Astrocyte (in vitro differentiated cells and primary cell): ENCODE data around the gene DNPEP. TPM values are rescaled to one million over a fixed set of nuclear protein-coding genes. Genes with fewer than 3 reads are reported as not detected.

Experiments used
- DNase-seq: peaks from one replicate; pipeline ENCODE4 v3.0.0-alpha.2; 2010; ENCODE audit warnings: low read depth
- FAIRE-seq: peaks from 2 replicates; lab custom pipeline; 2011; peaks lifted over from hg19 to GRCh38; lab: Jason Lieb, UNC
- H2AFZ ChIP-seq: 2 replicates; pipeline ENCODE4 v1.6.0; 2012; ENCODE audit warnings: low read depth, low read length, inconsistent platforms
- H3K27ac ChIP-seq: 2 replicates; pipeline ENCODE4 v1.5.1; 2011; ENCODE audit warnings: low read depth, low read length, inconsistent platforms
- H3K27me3 ChIP-seq: 2 replicates; pipeline ENCODE4 v1.6.0; 2011; ENCODE audit warnings: low read length, inconsistent platforms; ENCODE audit not compliant: insufficient read depth
- H3K36me3 ChIP-seq: 2 replicates; pipeline ENCODE4 v1.5.1; 2011; ENCODE audit warnings: low read length, inconsistent platforms; ENCODE audit not compliant: insufficient read depth
- H3K4me1 ChIP-seq: 2 replicates; pipeline ENCODE4 v1.5.1; 2011; ENCODE audit warnings: low read length, inconsistent platforms; ENCODE audit not compliant: insufficient read depth
- H3K4me2 ChIP-seq: 2 replicates; pipeline ENCODE4 v1.6.0; 2012; ENCODE audit warnings: low read length, inconsistent platforms
- H3K4me3 ChIP-seq: 2 replicates; pipeline ENCODE4 v1.5.1; 2011; ENCODE audit warnings: low read depth, mild to moderate bottlenecking, low read length, inconsistent platforms; ENCODE audit not compliant: insufficient read depth
- H3K79me2 ChIP-seq: 2 replicates; pipeline ENCODE4 v1.6.0; 2012; ENCODE audit warnings: mild to moderate bottlenecking, low read length, inconsistent platforms; ENCODE audit not compliant: insufficient read depth
- H3K9ac ChIP-seq: 2 replicates; pipeline ENCODE4 v1.6.0; 2012; ENCODE audit warnings: mild to moderate bottlenecking, low read length, inconsistent platforms
- H3K9me3 ChIP-seq: 2 replicates; pipeline ENCODE4 v1.5.1; 2012; ENCODE audit warnings: low read depth, mild to moderate bottlenecking, low read length, inconsistent platforms; ENCODE audit not compliant: insufficient read depth
- H4K20me1 ChIP-seq: 2 replicates; pipeline ENCODE4 v1.6.0; 2012; ENCODE audit warnings: low read length, inconsistent platforms; ENCODE audit not compliant: insufficient read depth
- H3K27ac Mint-ChIP-seq: one replicate; pipeline ENCODE4 v1.8.0; 2021; ENCODE audit warnings: mild to moderate bottlenecking, mixed read lengths; ENCODE audit not compliant: unreplicated experiment
- H3K27me3 Mint-ChIP-seq: one replicate; pipeline ENCODE4 v1.8.0; 2021; ENCODE audit warnings: low read depth, mixed read lengths; ENCODE audit not compliant: unreplicated experiment
- H3K36me3 Mint-ChIP-seq: one replicate; pipeline ENCODE4 v1.8.0; 2021; ENCODE audit warnings: low read depth, mixed read lengths; ENCODE audit not compliant: unreplicated experiment
- H3K4me1 Mint-ChIP-seq: one replicate; pipeline ENCODE4 v1.8.0; 2021; ENCODE audit warnings: low read depth, mixed read lengths; ENCODE audit not compliant: unreplicated experiment
- H3K4me3 Mint-ChIP-seq: one replicate; pipeline ENCODE4 v1.8.0; 2021; ENCODE audit warnings: mild to moderate bottlenecking, moderate library complexity, mixed read lengths; ENCODE audit not compliant: unreplicated experiment
- H3K9me3 Mint-ChIP-seq: one replicate; pipeline ENCODE4 v1.8.0; 2021; ENCODE audit warnings: mild to moderate bottlenecking, mixed read lengths; ENCODE audit not compliant: unreplicated experiment
- EZH2 ChIP-seq: IDR thresholded peaks from 2 replicates; pipeline ENCODE4 v1.6.1; 2012; ENCODE audit warnings: mild to moderate bottlenecking, low read length, inconsistent platforms; ENCODE audit not compliant: insufficient read depth
- total RNA-seq: library from RNA; stranded (reverse); gene quantifications from 2 replicates; pipeline ENCODE4 v1.2.1, GENCODE V29; 2021
- TF ChIP-seq, protein P1 (sequence below): IDR thresholded peaks from 2 replicates; pipeline ENCODE4 v1.5.1; 2011; ENCODE audit warnings: low read depth, mild to moderate bottlenecking, inconsistent platforms, low read length, moderate library complexity; ENCODE audit not compliant: insufficient read depth

DNPEP gene
- total RNA-seq, 1 donor from 2014 or later, result 53.9 TPM

DNA sequence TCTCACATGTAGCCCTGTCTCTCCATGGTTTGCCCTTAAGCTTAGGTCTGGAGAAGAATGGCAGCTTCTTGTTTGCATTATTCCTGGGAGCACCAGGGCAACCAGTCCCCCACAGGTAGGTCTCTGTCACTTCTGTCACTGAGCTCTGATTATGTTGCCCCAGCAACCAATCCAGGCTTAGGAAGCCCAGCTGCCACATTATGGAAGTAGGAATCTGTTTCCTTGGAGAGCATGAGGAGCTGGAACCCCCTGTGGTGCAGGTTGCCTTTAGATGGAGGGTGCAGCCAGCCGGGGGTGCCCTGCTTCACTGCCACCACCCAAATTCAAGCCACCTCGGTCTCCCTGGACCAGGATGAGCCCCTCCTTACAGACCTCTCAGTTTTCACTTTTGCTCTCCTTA, 60.0 kb downstream of the DNPEP start:
- no peak overlapping the region for H2AFZ ChIP-seq
- FAIRE-seq (no peak), DNase-seq (no peak)
- H3K9ac ChIP-seq, result no peak overlapping the region
- no peak overlapping the region for H3K4me3 ChIP-seq
- H3K4me1 Mint-ChIP-seq, result no peaks in the 10 kb centered on the region
- H3K9me3 Mint-ChIP-seq, result peaks cover 6% of the 10 kb centered on the region
- H3K27ac Mint-ChIP-seq, result no peak overlapping the region
- TF ChIP-seq EZH2, result no peak
- TF ChIP-seq, protein P1, sequence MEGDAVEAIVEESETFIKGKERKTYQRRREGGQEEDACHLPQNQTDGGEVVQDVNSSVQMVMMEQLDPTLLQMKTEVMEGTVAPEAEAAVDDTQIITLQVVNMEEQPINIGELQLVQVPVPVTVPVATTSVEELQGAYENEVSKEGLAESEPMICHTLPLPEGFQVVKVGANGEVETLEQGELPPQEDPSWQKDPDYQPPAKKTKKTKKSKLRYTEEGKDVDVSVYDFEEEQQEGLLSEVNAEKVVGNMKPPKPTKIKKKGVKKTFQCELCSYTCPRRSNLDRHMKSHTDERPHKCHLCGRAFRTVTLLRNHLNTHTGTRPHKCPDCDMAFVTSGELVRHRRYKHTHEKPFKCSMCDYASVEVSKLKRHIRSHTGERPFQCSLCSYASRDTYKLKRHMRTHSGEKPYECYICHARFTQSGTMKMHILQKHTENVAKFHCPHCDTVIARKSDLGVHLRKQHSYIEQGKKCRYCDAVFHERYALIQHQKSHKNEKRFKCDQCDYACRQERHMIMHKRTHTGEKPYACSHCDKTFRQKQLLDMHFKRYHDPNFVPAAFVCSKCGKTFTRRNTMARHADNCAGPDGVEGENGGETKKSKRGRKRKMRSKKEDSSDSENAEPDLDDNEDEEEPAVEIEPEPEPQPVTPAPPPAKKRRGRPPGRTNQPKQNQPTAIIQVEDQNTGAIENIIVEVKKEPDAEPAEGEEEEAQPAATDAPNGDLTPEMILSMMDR, result no peak
- H3K4me2 ChIP-seq, result no peak overlapping the region
- no peaks in the 10 kb centered on the region for H3K4me1 ChIP-seq
- H3K27me3 ChIP-seq, result peaks cover 78% of the 10 kb centered on the region
- H3K27me3 Mint-ChIP-seq, result peaks cover 94% of the 10 kb centered on the region
- H3K4me3 Mint-ChIP-seq, result no peak overlapping the region
- H3K79me2 ChIP-seq, result no peaks in the 10 kb centered on the region
- no peaks in the 10 kb centered on the region for H4K20me1 ChIP-seq
- H3K36me3 ChIP-seq, result no peaks in the 10 kb centered on the region
- peaks cover 6% of the 10 kb centered on the region for H3K36me3 Mint-ChIP-seq
- no peak overlapping the region for H3K27ac ChIP-seq
- H3K9me3 ChIP-seq, result no peaks in the 10 kb centered on the region

DNA sequence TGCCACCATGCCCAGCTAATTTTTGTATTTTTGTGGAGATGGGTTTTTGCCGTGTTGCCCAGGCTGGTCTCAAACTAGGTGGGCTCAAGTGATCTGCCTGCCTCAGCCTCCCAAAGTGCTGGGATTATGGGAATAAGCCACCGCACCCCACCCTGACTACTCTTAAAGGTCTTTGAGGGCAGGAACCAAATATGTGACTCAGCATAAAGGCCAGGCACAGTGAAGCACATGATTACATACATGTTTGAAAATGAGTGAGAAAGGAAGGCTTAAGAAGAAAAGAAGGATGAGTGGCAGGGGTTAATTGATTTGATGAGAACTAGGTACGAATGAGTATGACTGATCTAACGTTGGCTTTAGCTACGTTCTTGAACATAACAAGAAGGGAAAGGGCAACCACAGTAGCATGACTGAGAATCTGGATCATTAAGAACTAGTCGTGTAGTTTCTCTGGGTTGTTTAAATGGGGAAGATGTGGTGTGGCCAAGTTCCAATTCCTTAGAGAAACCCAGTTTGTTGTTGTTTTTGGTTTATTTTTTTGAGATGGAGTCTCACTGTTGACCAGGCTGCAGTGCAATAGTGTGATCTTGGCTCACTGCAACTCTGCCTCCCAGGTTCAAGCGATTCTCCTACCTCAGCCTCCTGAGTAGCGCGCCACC, 61.9 kb downstream of the DNPEP start:
- peaks cover 66% of the 10 kb centered on the region for H3K27me3 ChIP-seq
- peaks cover 4% of the 10 kb centered on the region for H3K9me3 Mint-ChIP-seq
- H2AFZ ChIP-seq, result no peak overlapping the region
- H3K27ac Mint-ChIP-seq, result no peak overlapping the region
- no peaks in the 10 kb centered on the region for H3K79me2 ChIP-seq
- H3K4me2 ChIP-seq, result no peak overlapping the region
- DNase-seq (no peak), FAIRE-seq (no peak)
- H3K36me3 ChIP-seq, result no peaks in the 10 kb centered on the region
- H3K4me1 Mint-ChIP-seq, result no peaks in the 10 kb centered on the region
- H3K9me3 ChIP-seq, result no peaks in the 10 kb centered on the region
- no peaks in the 10 kb centered on the region for H4K20me1 ChIP-seq
- H3K36me3 Mint-ChIP-seq, result peaks cover 4% of the 10 kb centered on the region
- H3K9ac ChIP-seq, result no peak overlapping the region
- H3K27ac ChIP-seq, result no peak overlapping the region
- H3K4me1 ChIP-seq, result no peaks in the 10 kb centered on the region
- no peak overlapping the region for H3K4me3 ChIP-seq
- peaks cover 89% of the 10 kb centered on the region for H3K27me3 Mint-ChIP-seq
- peak overlapping the region; percentile 6 for H3K4me3 Mint-ChIP-seq
- no peak for TF ChIP-seq EZH2
- TF ChIP-seq, protein P1, result no peak

DNA sequence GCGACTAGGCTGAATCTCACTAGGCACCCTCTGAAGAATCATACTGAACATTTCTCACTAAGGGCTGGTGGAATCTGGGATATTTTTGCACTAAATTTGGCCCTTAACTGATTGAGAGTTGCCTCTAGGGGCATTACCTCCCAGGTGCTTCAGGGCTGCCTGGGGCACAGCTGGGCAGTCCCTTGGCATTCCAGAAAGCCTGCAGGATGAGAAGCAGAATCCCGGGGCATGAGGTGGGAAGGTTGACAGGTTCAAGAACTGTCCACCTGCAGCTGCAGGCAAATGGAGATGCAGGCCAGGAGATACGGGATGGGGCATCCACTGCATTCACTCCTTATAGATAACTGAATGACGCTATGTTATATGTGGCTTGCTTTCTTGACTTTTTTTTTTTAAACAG, 62.6 kb downstream of the DNPEP start:
- no peaks in the 10 kb centered on the region for H3K9me3 ChIP-seq
- DNase-seq (no peak), FAIRE-seq (no peak)
- H3K36me3 Mint-ChIP-seq, result peaks cover 4% of the 10 kb centered on the region
- no peak overlapping the region for H3K4me3 ChIP-seq
- no peaks in the 10 kb centered on the region for H4K20me1 ChIP-seq
- no peak overlapping the region for H3K27ac Mint-ChIP-seq
- H3K27ac ChIP-seq, result no peak overlapping the region
- H3K4me1 Mint-ChIP-seq, result no peaks in the 10 kb centered on the region
- H3K27me3 ChIP-seq, result peaks cover 61% of the 10 kb centered on the region
- H3K4me2 ChIP-seq, result no peak overlapping the region
- no peaks in the 10 kb centered on the region for H3K79me2 ChIP-seq
- peaks cover 82% of the 10 kb centered on the region for H3K27me3 Mint-ChIP-seq
- H3K4me1 ChIP-seq, result no peaks in the 10 kb centered on the region
- H3K9me3 Mint-ChIP-seq, result peaks cover 4% of the 10 kb centered on the region
- H2AFZ ChIP-seq, result no peak overlapping the region
- no peak overlapping the region for H3K9ac ChIP-seq
- TF ChIP-seq, protein P1, result no peak
- no peak for TF ChIP-seq EZH2
- no peak overlapping the region for H3K4me3 Mint-ChIP-seq
- no peaks in the 10 kb centered on the region for H3K36me3 ChIP-seq
